Midbrain (tissue), 1 donor: ENCODE results near the gene LRMDA.

Source experiments
- DNase-seq: peaks from one replicate; lab custom pipeline; 2025; lab: John Stamatoyannopoulos, UW

The LRMDA gene

DNA sequence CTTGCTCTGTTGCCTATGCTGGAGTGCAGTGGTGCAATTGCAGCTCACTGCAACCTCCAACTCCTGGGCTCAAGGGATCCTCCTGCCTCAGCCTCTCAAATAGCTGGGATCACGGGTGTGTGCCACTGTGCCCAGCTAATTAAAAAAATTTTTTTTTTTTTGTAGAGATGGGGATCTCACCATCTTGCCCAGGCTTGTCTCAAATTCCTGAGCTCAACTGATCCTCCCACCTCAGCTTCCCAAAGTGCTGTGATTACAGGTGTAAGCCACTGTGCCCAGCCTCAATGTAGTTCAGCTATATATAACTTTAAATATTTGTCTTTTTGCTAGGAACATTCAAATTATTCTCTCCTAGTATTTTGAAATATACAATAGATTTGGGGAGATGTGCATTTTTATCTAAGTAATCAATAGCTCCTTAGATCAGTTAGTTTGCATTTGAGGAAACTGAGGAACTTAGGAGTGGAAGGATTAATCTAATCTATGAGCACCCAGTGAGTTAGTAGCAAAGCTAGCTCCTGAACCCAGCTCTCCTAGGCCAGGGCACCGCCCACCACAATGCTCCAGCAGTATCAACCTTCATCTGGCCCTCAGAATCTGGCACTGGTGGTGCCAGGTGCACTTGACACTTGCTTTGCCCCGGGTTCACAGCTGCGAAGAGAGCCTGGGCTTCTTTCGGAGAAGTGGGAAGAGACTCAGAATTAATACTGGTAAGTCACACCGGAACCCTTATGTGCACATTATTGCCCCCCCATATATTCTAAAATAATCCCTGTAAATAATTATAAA is 5.9 kb upstream of the LRMDA start:
- no peak for DNase-seq

DNA sequence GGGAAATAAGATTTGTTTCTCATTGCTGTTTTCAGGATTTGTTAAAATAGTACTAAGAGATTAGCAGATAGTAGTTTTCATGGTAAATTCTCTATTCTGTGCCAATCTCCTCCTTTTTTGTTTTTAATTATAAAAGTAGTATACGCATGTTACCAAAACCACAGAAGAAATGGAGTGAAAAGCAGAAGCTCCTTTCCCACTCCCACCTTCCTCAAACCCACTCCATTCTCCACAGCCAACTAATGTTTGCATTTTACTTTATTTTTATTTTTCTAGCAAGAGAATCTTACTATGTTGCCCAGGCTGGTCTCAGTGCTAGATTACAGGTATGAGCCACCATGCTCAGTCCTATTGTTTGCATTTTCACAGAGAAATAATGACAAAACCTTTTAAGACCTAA is 4.5 kb upstream of the LRMDA start:
- DNase-seq: no peak

DNA sequence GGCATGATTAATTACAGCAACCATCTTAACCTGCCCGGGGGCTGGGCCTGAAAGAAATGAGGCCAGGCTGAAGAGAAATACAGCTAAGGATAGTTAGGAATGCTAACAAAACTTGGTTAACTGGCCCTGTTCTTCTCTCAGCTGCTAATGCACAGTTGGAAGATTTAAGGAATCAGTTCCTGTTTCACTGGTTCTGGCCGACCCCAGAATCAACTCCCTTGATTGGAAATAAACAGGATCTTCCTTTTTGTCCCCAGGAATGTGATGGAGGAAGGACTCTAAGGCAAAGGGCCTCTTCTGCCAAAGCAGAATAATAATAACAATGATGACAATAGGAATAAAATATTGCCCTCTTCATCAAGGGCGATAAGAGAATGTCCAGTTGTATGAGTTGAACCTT is 3.5 kb upstream of the LRMDA start:
- DNase-seq: no peak

DNA sequence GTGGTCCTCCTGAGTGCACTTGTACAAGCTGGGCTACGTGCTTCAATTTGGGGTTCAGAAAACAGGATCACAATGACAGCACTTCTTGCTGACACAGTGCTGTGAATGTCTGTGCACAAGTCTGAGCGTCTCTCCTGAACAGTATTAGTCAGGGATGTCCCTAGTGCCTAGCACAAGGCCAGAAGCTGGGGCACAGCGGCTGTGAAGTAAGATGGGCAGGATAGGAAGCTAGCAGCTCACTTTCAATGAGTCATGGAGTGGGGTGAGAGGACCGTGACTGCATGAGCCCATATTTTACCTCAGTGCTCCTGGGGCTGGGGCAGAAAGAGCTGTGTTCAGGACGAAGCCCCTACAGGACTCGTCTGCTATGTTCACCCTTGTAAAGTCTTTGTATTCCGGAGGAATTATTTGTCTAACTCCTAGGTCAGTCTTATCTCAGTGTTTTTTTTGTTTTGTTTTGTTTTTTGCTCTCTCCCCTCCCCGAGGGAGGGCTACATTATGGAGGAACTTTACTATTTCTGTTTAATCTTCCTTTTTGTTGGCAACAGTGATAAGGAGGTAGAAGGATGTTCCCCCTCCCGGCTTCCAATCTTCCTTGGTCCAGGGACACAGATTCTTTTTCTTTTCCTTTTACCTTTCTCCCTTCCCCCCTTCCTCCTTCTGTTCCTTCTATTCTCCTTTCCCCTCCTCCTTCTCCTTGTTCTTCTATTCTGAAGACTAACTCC is 2.8 kb upstream of the LRMDA start:
- no peak for DNase-seq

DNA sequence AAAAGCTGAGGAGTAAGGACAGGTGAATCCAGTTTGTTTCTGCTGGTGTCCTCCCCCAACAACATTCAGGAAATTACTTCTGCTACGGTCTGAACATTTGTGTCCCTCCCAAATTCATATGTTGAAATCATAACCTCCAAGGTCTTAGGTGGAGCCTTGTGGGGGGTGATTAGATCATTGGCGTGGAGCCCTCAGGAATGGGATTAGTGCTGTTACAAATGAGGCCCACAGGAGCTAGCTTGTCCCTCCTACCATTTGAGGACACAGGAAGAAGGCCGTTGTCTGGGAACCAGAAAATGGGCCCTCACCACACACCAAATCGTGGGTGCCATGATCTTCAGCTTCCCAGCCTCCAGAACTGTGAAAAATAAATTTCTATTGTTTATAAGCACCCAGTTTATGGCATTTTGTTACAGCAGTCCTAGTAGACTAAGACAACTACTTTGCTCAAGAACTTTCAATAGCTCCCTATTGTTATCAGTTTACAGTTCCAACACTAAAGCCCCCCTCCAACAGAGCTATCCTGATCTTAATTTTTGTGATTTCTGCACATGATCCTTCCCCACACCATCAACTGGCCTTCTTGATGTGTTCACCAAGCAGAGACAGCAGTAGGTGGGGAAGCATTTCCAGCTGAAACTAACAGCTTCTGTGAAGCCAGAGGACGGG is 2.1 kb upstream of the LRMDA start:
- no peak for DNase-seq

DNA sequence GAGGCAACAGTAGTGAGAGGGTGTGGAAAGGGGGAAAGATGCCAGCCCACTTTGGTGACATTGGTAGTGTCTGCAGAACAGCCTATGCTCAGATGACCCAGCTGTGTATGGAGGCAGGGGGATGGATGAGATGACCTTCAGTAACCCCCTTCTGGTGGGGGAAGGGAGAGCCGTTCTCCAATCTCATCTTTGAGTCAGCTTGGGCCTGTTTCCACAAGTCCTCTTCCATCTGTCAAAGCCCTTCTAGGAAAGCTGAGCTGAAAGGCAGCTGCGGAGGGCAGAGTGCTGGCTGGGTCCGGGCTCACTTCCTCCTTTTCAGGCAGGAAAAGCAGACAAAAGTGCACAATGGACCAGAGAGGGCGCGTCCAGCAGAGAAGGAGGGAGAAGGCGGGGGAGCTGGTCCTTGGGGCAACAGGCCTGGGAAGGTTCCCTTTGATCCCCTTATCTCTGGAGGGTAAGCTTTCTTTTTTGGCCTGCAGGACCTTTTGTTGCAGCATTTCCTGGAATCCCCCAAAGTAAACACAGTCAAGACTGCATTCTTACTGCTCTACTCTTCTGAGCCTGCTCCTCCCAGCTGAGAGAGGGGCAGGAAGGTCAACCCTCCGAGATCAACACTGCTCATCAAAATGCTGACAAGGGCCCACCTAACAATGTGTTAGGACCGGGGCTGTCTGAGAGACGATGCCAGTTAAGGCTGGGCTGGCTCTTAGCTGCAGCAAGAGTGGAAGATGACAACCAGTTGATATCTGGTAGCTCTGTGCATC is 1.2 kb upstream of the LRMDA start:
- DNase-seq: peak; percentile 11

DNA sequence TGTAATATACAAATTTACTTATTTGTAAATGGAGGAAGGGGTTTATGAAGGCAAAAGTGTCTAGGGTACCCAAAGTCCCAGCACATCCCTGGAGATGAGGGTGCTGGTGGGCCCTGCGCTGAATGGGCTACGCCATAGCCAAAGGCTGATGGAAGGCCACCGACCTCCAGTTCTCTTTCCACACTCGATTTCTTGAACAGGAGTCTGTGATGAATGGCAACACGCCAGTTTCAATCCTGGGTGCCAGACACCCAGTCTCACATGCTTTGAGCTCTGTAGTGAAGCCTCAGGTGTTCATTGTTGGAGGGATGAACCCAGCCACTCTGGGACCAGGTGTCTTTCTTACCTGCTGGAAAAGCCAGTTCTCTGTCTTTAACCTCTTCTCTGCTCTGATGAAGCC is 752 bp downstream of the LRMDA start:
- no peak for DNase-seq

DNA sequence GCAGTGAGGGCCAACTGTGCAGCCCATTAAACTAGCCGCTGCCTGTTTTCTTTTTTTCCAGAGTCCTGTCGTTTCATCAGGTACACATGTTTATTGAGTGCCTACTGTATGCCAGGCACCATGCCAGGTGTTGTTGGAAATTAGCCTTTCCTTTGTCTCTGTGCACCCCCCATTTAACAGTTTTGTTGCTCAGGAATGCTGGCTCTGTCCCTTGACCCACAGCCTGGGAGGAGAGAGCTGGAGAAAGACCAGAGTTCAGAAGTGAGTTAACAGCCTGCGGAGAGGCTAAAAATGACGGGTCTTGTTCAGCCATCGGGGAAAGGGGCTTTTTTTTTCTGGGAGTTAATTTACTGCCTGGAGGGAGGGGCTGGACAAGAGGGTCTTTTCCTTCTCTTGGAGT is 1.3 kb downstream of the LRMDA start:
- DNase-seq: no peak

DNA sequence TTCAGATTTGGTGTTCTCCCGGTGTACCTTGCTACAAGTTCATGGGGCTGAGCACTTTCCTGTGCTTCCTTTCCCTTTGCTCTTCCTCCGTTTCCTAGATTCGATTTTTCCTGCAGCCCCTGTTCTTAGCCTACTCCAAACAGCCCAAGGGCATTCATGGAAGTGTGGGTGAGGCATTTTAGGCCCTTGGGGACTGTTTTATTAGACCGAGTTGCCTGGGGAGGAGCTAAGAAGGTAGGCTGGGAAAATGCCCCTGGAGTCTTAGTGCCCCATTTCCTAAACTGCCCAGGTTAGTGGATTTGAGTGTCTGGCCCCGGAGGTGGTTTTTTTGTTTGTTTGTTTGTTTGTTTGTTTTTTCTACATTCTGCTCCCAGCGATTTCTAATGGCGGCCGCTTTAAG is 1.8 kb downstream of the LRMDA start:
- DNase-seq: no peak

DNA sequence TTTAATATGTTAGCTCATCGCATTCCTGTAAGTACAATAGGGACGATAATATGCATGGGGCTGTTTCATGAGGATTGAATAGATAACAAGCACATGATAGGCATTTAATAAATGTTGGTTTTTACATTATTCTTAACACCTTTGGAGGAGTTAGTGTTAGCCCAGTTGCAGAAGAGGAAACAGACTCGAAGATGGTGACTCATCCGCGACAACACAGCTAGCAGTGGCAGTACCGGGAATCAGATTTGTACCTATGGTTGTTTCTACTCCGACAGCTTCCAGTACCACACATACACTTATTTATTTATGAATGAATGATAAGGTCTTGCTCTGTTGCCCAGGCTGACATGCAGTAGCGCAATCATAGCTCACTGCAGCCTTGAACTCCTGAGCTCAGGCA is 2.9 kb downstream of the LRMDA start:
- no peak for DNase-seq

DNA sequence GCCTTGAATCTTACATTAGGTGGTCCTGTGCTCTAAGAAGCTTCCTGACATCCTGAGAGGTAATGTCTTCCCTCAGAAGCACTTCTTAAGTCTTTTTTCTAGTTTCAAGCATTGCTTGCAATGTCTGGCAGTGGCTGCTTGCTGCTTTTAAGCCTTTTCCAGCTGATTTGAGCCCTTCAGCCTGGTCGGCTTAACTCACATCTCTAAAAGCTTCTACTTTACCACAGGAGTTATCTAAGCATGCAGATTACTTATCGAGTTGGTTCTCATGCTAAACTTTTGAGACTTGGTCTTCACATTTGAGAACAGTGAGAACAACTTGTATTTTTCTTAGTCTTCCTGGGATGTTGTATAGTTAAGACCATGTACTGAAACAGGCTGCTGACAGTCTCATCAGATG is 3.9 kb downstream of the LRMDA start:
- no peak for DNase-seq

DNA sequence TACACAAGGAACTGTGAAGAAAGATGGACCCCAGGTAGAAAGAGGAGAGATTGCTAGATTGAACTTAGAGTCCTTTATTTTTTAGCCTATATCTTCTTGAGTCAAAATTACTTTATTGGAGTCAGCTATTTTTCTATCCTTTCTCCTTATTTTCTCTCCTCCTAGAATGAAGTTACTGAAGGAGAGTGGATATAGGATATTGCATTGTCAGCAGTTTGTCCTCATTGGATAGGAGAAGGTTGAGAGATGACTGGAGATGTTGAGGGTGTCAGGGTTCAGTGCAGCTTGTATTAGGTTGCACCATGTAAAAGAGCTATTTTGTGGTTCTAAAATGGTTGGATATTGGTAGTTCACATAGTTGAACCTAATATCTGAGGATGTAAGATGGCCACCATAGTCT is 5.5 kb downstream of the LRMDA start:
- DNase-seq: no peak

DNA sequence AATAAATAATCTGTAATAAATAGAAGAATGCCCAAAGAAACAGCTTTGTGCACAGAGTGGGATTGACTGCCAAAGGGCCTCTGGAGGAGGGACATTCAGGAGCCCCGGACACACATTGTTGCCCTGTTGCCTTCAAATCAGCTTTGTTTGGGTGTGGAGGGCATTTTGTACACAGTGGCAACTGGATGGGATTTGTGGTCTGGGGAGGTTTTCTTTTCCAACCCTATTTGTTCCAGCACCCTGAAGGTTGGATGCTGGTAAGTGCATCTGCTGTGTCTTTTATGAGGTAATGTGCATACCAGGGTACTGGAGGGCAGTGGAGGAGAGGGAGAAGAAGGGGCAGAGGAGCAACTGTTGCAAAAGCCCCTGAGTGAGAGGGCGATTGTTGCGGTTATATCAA is 6.3 kb downstream of the LRMDA start:
- DNase-seq: no peak

DNA sequence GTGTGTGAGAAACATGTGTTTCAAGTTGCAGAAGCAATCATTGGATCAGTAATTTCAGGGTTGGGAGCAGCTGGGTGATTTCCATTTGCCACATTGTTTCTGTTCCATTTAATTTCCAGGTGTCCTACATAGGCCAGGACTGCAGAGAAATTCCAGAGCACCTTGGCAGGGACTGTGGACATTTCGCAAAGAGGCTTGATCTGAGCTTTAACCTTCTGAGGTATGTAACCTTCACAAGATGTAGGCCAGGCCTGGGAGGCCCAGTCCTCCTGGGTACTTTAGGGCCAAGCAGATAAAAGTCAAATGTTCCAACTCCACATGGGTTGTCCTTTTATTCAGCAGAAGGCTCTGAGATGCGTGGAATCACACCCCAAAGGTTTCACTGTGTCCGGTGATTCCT is 6.9 kb downstream of the LRMDA start:
- DNase-seq: no peak

DNA sequence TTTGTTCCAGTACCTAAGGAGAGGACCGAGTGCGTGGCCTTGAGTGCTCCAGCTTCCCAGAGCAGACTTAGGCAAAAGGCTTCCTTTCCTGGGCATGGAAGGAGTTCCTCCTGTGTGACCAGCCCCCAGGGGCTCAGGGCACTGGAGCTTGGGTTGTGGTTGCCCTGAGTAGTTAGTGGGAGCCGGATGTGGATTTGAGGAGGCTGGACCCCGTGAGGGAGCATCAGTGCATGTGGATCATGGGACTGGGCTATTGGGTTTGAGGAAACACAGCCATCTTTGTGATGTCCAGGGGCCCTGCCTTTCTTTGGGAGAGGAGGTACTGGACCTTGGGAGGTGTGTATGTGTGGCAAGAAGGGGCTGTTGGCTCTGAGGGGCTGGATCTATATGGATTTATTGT is 8.4 kb downstream of the LRMDA start:
- DNase-seq: no peak

DNA sequence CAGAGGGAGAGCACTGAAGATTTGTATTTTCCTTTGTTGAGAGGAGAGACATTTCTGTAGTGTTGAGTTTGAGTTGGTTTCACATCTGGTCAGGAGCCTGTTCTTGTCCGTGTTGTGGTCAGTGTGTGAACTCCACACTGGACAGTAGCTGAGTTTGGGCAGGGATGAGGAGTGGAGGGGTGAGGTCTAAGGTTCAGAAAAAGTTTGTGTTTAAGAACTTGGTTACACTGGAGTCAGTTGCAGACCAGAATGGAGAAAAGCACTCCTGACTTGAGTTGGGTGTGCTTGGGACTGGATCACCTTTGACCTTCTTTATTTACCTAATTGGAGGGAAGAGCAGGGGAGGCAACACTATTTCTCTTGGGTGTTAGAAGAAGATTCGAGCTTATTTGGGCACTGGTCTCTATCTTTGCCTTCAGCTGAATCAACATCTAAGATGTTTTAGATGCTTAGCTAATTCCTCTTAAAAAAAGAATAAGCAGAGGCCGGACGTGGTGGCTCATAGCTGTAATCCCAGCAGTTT is 8.9 kb downstream of the LRMDA start:
- no peak for DNase-seq

DNA sequence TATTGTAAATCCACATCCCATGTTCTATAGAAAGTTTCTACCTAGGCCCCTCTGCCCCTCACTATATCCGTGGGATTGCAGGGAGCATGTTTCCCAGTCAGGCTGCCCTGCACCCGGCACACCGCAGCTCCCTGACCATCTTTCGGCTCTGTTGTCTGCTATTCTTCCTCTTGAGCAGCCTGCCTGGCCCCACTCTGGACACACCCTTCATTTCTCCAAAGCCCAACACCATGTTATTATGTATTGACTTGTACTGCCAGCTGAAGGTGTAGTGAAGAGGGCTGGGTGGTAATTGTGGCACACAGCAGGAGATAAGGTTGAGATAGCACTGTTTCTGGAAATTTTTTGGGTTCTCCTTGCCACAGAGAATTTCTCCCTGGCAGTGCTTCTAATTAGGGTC is 9.8 kb downstream of the LRMDA start:
- DNase-seq: no peak

DNA sequence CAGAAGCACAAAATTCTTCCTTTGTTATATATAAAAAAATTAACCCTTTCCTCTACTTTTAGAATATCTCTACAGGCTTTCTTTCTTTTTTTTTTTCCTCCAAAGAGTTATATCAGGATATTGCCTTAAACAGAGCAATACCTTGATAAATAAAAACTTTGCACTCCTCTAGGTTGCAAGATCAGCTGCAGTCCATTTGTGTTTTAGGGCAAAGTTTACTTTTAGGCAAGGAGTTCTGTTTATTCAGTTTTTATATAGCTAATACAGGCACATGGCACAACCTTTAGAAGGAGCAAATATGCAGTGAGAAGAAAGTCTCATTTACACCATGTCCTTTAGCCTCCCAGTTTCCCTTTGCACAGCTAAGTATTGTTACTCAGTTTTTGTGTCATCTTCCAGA is 10.3 kb downstream of the LRMDA start:
- no peak for DNase-seq

DNA sequence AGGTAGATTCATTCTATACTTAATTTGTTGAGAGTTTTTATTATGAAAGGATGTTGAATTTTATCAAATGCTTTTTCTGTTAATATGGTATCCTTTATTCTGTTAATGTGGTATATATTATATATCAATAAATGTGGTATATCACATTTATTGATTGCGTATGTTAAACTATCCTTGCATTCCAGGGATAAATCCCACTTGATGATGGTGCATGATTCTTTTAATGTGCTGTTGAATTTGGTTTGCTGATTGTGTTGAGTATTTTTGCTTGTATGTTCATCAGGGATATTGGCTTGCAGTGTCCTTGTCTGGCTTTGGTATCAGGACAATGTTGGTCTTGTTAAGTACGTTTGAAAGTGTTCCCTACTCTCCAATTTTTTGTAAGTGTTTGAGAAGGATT is 11.9 kb downstream of the LRMDA start:
- no peak for DNase-seq

DNA sequence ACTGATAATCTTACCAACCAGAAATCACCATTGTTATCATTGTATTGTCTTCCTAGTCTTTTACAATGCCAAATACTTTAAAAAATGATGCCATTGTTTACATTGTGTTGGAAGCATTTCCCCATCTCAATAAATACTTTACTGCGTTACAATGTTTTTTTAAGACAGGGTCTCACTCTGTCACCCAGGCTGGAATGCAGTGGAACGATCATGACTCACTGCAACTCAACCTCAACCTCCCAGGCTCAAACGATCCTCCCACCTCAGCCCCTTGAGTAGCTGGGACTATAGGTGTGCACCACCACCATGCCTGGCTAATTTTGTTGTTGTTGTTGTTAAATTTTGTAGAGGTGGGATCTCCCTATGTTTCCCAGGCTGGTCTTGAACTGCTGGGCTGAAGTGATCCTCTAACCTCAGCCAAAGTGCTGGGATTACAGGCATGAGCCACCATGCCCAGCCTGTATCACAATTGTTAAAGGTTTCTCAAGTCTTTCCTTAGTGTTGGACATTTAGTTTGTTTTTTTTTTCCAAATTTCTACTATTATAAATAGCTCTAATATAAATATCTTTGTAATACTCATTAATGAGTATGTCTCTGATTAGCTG is 13.5 kb downstream of the LRMDA start:
- DNase-seq: no peak

DNA sequence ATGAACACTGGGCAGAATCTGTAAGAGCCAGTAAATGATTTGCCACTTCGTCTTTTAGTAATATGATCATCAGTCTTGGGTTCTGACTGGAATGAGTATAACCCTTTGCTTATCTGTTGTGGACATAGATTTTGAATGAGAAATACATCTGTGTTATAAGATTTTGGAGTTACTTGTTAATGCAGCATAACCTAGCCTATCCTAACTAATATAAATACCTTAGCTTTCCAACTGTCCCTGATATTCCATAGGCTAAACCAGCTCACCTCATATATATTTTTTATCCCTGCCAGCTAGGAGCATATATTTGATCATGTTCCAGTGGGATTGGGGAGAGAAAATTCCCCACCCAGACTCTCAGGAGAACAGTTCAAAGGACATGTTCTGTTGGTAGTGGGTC is 15.1 kb downstream of the LRMDA start:
- DNase-seq: no peak

DNA sequence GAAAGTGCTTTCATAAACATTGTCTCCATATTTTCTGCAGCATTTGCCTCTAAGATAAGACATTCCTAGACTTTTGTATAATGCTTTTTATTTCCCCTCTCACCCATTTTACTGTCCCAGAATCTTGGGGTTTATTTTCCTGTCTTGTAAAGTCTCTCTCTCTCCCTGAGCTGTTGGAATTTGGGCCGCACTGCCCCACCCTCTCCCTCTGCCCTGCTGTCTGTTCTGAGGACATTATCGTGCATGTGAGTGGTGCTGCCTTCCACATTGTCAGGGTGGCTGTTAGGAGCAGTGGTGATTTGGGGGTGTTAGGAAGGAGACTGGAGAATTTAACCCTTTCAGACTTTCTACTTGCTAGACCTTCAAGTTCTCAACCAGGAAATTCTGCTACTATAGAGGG is 16.7 kb downstream of the LRMDA start:
- no peak for DNase-seq
